GM12875 (cell line): Measurements from ENCODE around the gene OR5H2.

ENCODE experiments used
- H3K4me3 ChIP-seq: one replicate; pipeline ENCODE4 v1.5.1; 2011; ENCODE audit warnings: low read depth, low read length, control low read depth
- CTCF ChIP-seq: IDR thresholded peaks from 2 replicates; pipeline ENCODE4 v1.5.1; 2011; ENCODE audit warnings: low read depth, mild to moderate bottlenecking, control low read depth, inconsistent platforms, low read length, moderate library complexity, borderline replicate concordance; ENCODE audit not compliant: insufficient read depth

The OR5H2 gene

DNA sequence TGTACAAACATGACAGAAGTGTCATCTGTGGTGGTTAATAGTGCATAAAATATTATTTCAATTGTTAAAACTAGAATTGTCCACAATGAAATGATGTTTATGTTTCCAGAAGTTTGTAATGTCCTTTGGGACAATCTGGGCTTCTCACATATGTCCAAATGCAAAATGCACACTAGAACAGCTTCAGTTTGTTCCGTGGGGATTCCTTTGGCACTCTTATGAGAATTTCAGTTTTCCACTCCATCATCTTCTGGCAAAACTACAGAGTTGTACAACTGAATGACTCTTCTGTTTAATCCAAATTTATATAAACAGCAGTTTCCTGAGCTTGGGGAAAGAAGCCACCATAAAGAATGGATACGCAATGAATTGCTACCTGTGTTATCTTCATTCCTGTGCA lies 20.3 kb upstream of the OR5H2 start:
- no peak overlapping the region for H3K4me3 ChIP-seq
- no peak for TF ChIP-seq CTCF

GRCh38 chr3:98263944-98264343 lies 18.4 kb upstream of the OR5H2 start, which contains the start of gene OR5H6:
Gene OR5H6, plus strand, starts transcription at chr3:98264244. Its CDS starts 89 bp downstream, at chr3:98264333.
- no peak within 1 kb of the TSS for H3K4me3 ChIP-seq

DNA sequence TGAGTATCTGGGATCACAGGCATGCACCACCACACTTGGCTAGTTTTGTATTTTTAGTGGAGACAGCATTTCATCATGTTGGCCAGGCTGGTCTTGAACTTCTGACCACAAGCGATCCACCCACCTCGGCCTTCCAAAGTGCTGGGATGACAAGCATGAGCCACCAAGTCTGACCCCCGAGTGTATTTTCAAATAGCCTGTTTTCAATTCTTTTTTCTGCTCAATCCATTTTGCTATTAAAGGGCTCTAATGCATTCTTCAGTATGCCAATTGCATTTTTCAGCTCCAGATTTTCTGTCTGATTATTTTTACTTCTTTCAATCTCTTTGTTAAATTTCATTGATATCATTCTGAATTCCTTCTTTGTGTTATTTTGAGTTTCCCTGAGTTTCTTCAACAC lies 12.5 kb upstream of the OR5H2 start:
- no peak for TF ChIP-seq CTCF

More at GRCh38 chr3:98263944-98264343, 18.4 kb upstream of the OR5H2 start, which contains the start of gene OR5H6:
- no peak for TF ChIP-seq CTCF

GRCh38 chr3:98272126-98272525 lies 10.2 kb upstream of the OR5H2 start:
- no peak overlapping the region for H3K4me3 ChIP-seq
- TF ChIP-seq CTCF, result no peak

More for the DNA sequence above, 12.5 kb upstream of the OR5H2 start:
- H3K4me3 ChIP-seq, result no peak overlapping the region

DNA sequence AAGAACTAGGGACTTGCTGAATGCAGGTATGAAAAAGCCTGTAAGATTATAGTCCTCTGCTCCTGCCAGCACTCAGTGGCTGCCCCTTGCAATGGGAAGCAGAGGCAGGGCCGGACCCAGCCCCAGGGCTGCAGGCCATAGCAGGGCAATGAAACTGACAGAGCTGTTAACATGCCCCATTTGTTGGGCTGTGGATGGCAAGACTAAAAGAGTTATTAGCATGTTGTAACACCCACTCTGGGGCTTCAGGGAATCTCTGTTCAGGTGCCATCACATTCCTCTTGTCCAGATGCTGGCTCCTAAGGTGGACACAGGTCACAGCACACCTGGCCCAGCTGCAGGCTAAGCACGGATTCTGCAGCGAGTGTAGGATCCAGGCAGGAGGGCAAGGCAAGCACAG lies 7.4 kb upstream of the OR5H2 start:
- TF ChIP-seq CTCF, result no peak
- H3K4me3 ChIP-seq, result no peak overlapping the region

GRCh38 chr3:98290916-98291315 lies 8.6 kb downstream of the OR5H2 start:
- no peak overlapping the region for H3K4me3 ChIP-seq
- no peak for TF ChIP-seq CTCF

DNA sequence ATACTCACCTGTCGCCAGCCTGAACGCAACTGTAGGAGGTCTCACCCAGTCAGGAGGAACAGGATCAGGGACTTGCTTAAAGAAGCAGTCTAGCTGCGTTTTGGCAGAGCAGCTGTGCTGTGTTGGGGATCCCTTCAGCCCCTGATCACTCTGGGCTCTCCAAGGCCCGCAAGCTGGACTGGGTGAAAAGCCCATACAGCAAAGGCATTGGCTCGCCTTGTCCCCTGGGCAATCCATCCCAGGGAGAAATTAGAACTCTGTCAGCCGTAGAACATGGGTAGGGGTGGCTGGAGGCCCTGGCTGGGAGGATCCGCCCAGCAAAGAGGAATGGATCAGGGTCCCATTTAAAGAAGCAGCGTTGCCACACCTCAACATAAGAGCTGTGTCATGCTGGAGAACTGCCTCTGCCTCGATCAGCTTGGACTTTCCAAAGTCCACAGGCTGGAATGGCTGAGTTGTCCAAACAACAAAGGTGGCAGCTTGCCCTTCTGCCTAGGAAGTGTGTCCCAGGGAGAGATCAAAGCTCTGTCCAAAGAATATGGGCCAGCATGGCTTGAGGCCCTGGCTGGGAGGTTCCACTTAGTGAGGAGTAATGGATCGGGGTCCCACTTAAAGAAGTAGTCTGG lies 9.1 kb downstream of the OR5H2 start:
- TF ChIP-seq CTCF, result no peak
- no peak overlapping the region for H3K4me3 ChIP-seq
